ENCODE data around the gene STMND1. TPM values are rescaled to one million over a fixed set of nuclear protein-coding genes. Genes with fewer than 3 reads are reported as not detected.

The STMND1 gene
- total and polyA plus RNA-seq, 4 experiments from 2014 or later, result not detected

- Histone ChIP-seq H3K36me3 (ENCODE audit: insufficient read depth, low read length) (no peaks in the 10 kb centered on the region), H3K27ac (ENCODE audit: low read depth, low read length) (no peak overlapping the region), H3K27me3 (ENCODE audit: insufficient read depth, low read length) (no peaks in the 10 kb centered on the region), H3K4me3 (ENCODE audit: low read length in 2 of 2) (no peak overlapping the region), H3K4me1 (ENCODE audit: insufficient read depth, low read length) (no peaks in the 10 kb centered on the region), H3K9me3 (ENCODE audit: control insufficient read depth in 1 of 2, low read length in 2 of 2) (no peaks in the 10 kb centered on the region)
- Mint-ChIP-seq H3K27ac (no peak overlapping the region), H3K4me1 (no peaks in the 10 kb centered on the region), H3K4me3 (no peak overlapping the region), H3K9me3 (peaks cover 0 to 8% (median 3%) of the 10 kb centered on the region in 8 donors), H3K27me3 (peaks cover 13 to 25% of the 10 kb centered on the region in 2 donors), H3K36me3 (no peaks in the 10 kb centered on the region)
- intact Hi-C loops (cut with micrococcal nuclease), result loop anchor here (1.0 to 2.0 kb wide), 3 partner anchors 427 to 658 kb away; no protein-coding TSS in a partner anchor
- no peak for DNase-seq
- ChIA-PET POLR2A (ENCODE audit: partially characterized antibody) (no interaction called here), CTCF (ENCODE audit: partially characterized antibody) (interaction anchor here (1.3 to 3.4 kb wide), 3 partner anchors 10 to 659 kb away, joined by 6 to 22 read pairs (median 7); no protein-coding TSS in a partner anchor)
These were observed 55.1 kb downstream of the STMND1 start for GRCh38 chr6:17156966-17157365.

- no peaks in the 10 kb centered on the region for H3K36me3 Mint-ChIP-seq
- CTCF ChIA-PET (ENCODE audit: partially characterized antibody), result interaction anchor here (0.5 to 3.4 kb wide), 4 partner anchors 10 to 647 kb away, joined by 3 to 22 read pairs (median 5); no protein-coding TSS in a partner anchor
- peaks cover 0 to 8% (median under 1%) of the 10 kb centered on the region in 8 donors for H3K9me3 Mint-ChIP-seq
- H3K4me1 Mint-ChIP-seq, result no peaks in the 10 kb centered on the region
- DNase-seq, result no peak
- Histone ChIP-seq H3K4me3 (ENCODE audit: low read length in 2 of 2) (no peak overlapping the region), H3K4me1 (ENCODE audit: insufficient read depth, low read length) (no peaks in the 10 kb centered on the region), H3K27me3 (ENCODE audit: insufficient read depth, low read length) (no peaks in the 10 kb centered on the region), H3K9me3 (ENCODE audit: control insufficient read depth in 1 of 2, low read length in 2 of 2) (no peaks in the 10 kb centered on the region), H3K27ac (ENCODE audit: low read depth, low read length) (no peak overlapping the region), H3K36me3 (ENCODE audit: insufficient read depth, low read length) (no peaks in the 10 kb centered on the region)
- H3K4me3 Mint-ChIP-seq, result no peak overlapping the region
- H3K27me3 Mint-ChIP-seq, result peaks cover 11 to 26% of the 10 kb centered on the region in 2 donors
- no peak overlapping the region for H3K27ac Mint-ChIP-seq
- intact Hi-C loops (cut with micrococcal nuclease), result loop anchor here (2.0 kb wide), 1 partner anchor 647 kb away; no protein-coding TSS in a partner anchor
- POLR2A ChIA-PET (ENCODE audit: partially characterized antibody), result no interaction called here
These were observed 55.8 kb downstream of the STMND1 start for GRCh38 chr6:17157617-17158016.

- intact Hi-C loops (cut with micrococcal nuclease), result no loop called here
- no peak overlapping the region for H3K27ac Mint-ChIP-seq
- peaks cover 12 to 27% of the 10 kb centered on the region in 2 donors for H3K27me3 Mint-ChIP-seq
- DNase-seq, result no peak
- no peaks in the 10 kb centered on the region for H3K9me3 ChIP-seq (ENCODE audit: control insufficient read depth in 1 of 2, low read length in 2 of 2)
- H3K4me1 ChIP-seq (ENCODE audit: insufficient read depth, low read length), result no peaks in the 10 kb centered on the region
- ChIA-PET POLR2A (ENCODE audit: partially characterized antibody) (no interaction called here), CTCF (ENCODE audit: partially characterized antibody) (interaction anchor here (1.0 to 3.4 kb wide), 3 partner anchors 10 to 656 kb away, joined by 3 to 22 read pairs (median 3); no protein-coding TSS in a partner anchor)
- H3K4me3 Mint-ChIP-seq, result no peak overlapping the region
- H3K36me3 Mint-ChIP-seq, result no peaks in the 10 kb centered on the region
- no peak overlapping the region for H3K4me3 ChIP-seq (ENCODE audit: low read length in 2 of 2)
- no peaks in the 10 kb centered on the region for H3K36me3 ChIP-seq (ENCODE audit: insufficient read depth, low read length)
- no peaks in the 10 kb centered on the region for H3K27me3 ChIP-seq (ENCODE audit: insufficient read depth, low read length)
- peaks cover 0 to 4% (median 0%) of the 10 kb centered on the region in 8 donors for H3K9me3 Mint-ChIP-seq
- no peaks in the 10 kb centered on the region for H3K4me1 Mint-ChIP-seq
- no peak overlapping the region for H3K27ac ChIP-seq (ENCODE audit: low read depth, low read length)
These were observed 57.4 kb downstream of the STMND1 start for GRCh38 chr6:17159240-17159639.

GRCh38 chr6:17161076-17161475, 59.2 kb downstream of the STMND1 start:
- no peak for DNase-seq
- Mint-ChIP-seq H3K4me3 (no peak overlapping the region), H3K27ac (no peak overlapping the region), H3K27me3 (peaks cover 11 to 29% of the 10 kb centered on the region in 2 donors), H3K36me3 (no peaks in the 10 kb centered on the region), H3K9me3 (peaks cover 0 to 4% (median 0%) of the 10 kb centered on the region in 8 donors), H3K4me1 (no peaks in the 10 kb centered on the region)
- H3K27me3 ChIP-seq (ENCODE audit: insufficient read depth, low read length), result no peaks in the 10 kb centered on the region
- intact Hi-C loops (cut with micrococcal nuclease), result no loop called here
- H3K36me3 ChIP-seq (ENCODE audit: insufficient read depth, low read length), result no peaks in the 10 kb centered on the region
- H3K9me3 ChIP-seq (ENCODE audit: control insufficient read depth in 1 of 2, low read length in 2 of 2), result no peaks in the 10 kb centered on the region
- H3K27ac ChIP-seq (ENCODE audit: low read depth, low read length), result no peak overlapping the region
- ChIA-PET CTCF (ENCODE audit: partially characterized antibody) (interaction anchor here (1.1 kb wide), 1 partner anchor 644 kb away, joined by 3 read pairs; no protein-coding TSS in a partner anchor), POLR2A (ENCODE audit: partially characterized antibody) (no interaction called here)
- no peaks in the 10 kb centered on the region for H3K4me1 ChIP-seq (ENCODE audit: insufficient read depth, low read length)
- H3K4me3 ChIP-seq (ENCODE audit: low read length in 2 of 2), result no peak overlapping the region

- intact Hi-C loops (cut with micrococcal nuclease), result no loop called here
- Mint-ChIP-seq H3K9me3 (peaks cover 0 to 4% (median 0%) of the 10 kb centered on the region in 8 donors), H3K4me1 (no peaks in the 10 kb centered on the region)
These were observed 63.5 kb downstream of the STMND1 start for GRCh38 chr6:17165383-17165782.

GRCh38 chr6:17167327-17167979, 65.6 kb downstream of the STMND1 start:
- Histone ChIP-seq H3K4me1 (ENCODE audit: insufficient read depth, low read length) (no peaks in the 10 kb centered on the region), H3K27ac (ENCODE audit: low read depth, low read length) (no peak overlapping the region), H3K9me3 (ENCODE audit: control insufficient read depth in 1 of 2, low read length in 2 of 2) (no peaks in the 10 kb centered on the region), H3K4me3 (ENCODE audit: low read length in 2 of 2) (no peak overlapping the region), H3K36me3 (ENCODE audit: insufficient read depth, low read length) (no peaks in the 10 kb centered on the region), H3K27me3 (ENCODE audit: insufficient read depth, low read length) (no peaks in the 10 kb centered on the region)
- H3K27me3 Mint-ChIP-seq, result peaks cover 3 to 5% of the 10 kb centered on the region in 2 donors
- no peak overlapping the region for H3K4me3 Mint-ChIP-seq
- H3K36me3 Mint-ChIP-seq, result no peaks in the 10 kb centered on the region
- ChIA-PET POLR2A (ENCODE audit: partially characterized antibody) (no interaction called here), CTCF (ENCODE audit: partially characterized antibody) (interaction anchor here (1.3 kb wide), 1 partner anchor 10 kb away, joined by 7 read pairs; no protein-coding TSS in a partner anchor)
- intact Hi-C loops (cut with micrococcal nuclease), result no loop called here
- DNase-seq, result no peak
- no peaks in the 10 kb centered on the region for H3K4me1 Mint-ChIP-seq
- peaks cover 0 to 4% (median 0%) of the 10 kb centered on the region in 8 donors for H3K9me3 Mint-ChIP-seq
- no peak overlapping the region for H3K27ac Mint-ChIP-seq

More at GRCh38 chr6:17165383-17165782, 63.5 kb downstream of the STMND1 start:
- Mint-ChIP-seq H3K36me3 (no peaks in the 10 kb centered on the region), H3K27ac (no peak overlapping the region), H3K4me3 (no peak overlapping the region), H3K27me3 (peaks cover 8 to 18% of the 10 kb centered on the region in 2 donors)
- H3K9me3 ChIP-seq (ENCODE audit: control insufficient read depth in 1 of 2, low read length in 2 of 2), result no peaks in the 10 kb centered on the region
- H3K4me3 ChIP-seq (ENCODE audit: low read length in 2 of 2), result no peak overlapping the region
- ChIA-PET CTCF (ENCODE audit: partially characterized antibody) (no interaction called here), POLR2A (ENCODE audit: partially characterized antibody) (no interaction called here)
- H3K27ac ChIP-seq (ENCODE audit: low read depth, low read length), result no peak overlapping the region
- H3K4me1 ChIP-seq (ENCODE audit: insufficient read depth, low read length), result no peaks in the 10 kb centered on the region
- no peaks in the 10 kb centered on the region for H3K27me3 ChIP-seq (ENCODE audit: insufficient read depth, low read length)
- no peaks in the 10 kb centered on the region for H3K36me3 ChIP-seq (ENCODE audit: insufficient read depth, low read length)
- DNase-seq, result no peak

GRCh38 chr6:17169291-17169690, 67.4 kb downstream of the STMND1 start:
- Mint-ChIP-seq H3K4me3 (no peak overlapping the region), H3K27ac (no peak overlapping the region), H3K4me1 (no peaks in the 10 kb centered on the region), H3K9me3 (no peaks in the 10 kb centered on the region), H3K27me3 (peaks cover 2% of the 10 kb centered on the region in 2 donors), H3K36me3 (no peaks in the 10 kb centered on the region)
- no peaks in the 10 kb centered on the region for H3K36me3 ChIP-seq (ENCODE audit: insufficient read depth, low read length)
- intact Hi-C loops (cut with micrococcal nuclease), result no loop called here
- ChIA-PET CTCF (ENCODE audit: partially characterized antibody) (interaction anchor here (0.8 kb wide), 1 partner anchor 11 kb away, joined by 3 read pairs; no protein-coding TSS in a partner anchor), POLR2A (ENCODE audit: partially characterized antibody) (no interaction called here)
- no peak for DNase-seq
- no peaks in the 10 kb centered on the region for H3K9me3 ChIP-seq (ENCODE audit: control insufficient read depth in 1 of 2, low read length in 2 of 2)
- H3K4me1 ChIP-seq (ENCODE audit: insufficient read depth, low read length), result no peaks in the 10 kb centered on the region
- H3K27ac ChIP-seq (ENCODE audit: low read depth, low read length), result no peak overlapping the region
- no peaks in the 10 kb centered on the region for H3K27me3 ChIP-seq (ENCODE audit: insufficient read depth, low read length)
- H3K4me3 ChIP-seq (ENCODE audit: low read length in 2 of 2), result no peak overlapping the region

Data from CD4-positive, alpha-beta memory T cell (primary cell).